PFSK-1 (cell line): ENCODE data around the gene CBX8.

Source experiments
- FOXP2 ChIP-seq: optimal IDR thresholded peaks from 2 replicates; pipeline ENCODE3; 2011; ENCODE audit warnings: borderline replicate concordance, control low read depth, inconsistent platforms; ENCODE audit not compliant: insufficient read depth; ENCODE audit errors: extremely low read length, extremely low read depth
- POLR2AphosphoS5 ChIP-seq: IDR thresholded peaks from 2 replicates; pipeline ENCODE4 v1.6.1; 2012; ENCODE audit warnings: low read depth, mild to moderate bottlenecking, control low read depth, low read length, moderate library complexity
- REST ChIP-seq, 2 experiments: IDR thresholded peaks; 2 replicates each; pipeline versions ENCODE4 v1.6.1 to v1.8.0; 2011 to 2012; ENCODE audit warnings: low read depth in 2 of 2, low read length in 2 of 2, control low read depth in 1 of 2, inconsistent platforms in 1 of 2, mild to moderate bottlenecking in 1 of 2, moderate library complexity in 1 of 2; ENCODE audit not compliant: insufficient read depth in 1 of 2
- SIN3A ChIP-seq: IDR thresholded peaks from 2 replicates; pipeline ENCODE4 v1.6.1; 2012; ENCODE audit warnings: mild to moderate bottlenecking, low read length, moderate library complexity, borderline replicate concordance; ENCODE audit not compliant: insufficient read depth
- TAF1 ChIP-seq: IDR thresholded peaks from 2 replicates; pipeline ENCODE4 v1.6.1; 2012; ENCODE audit warnings: low read length, control low read depth, borderline replicate concordance; ENCODE audit not compliant: insufficient read depth

The CBX8 gene

GRCh38 chr17:79824234-79824633 lies 27.4 kb upstream of the CBX8 start:
- TF ChIP-seq POLR2AphosphoS5 = no peak
- no peak for TF ChIP-seq FOXP2
- no peak for TF ChIP-seq SIN3A
- no peak for TF ChIP-seq TAF1
- no peak for TF ChIP-seq REST (IDR thresholded peaks at IDR 0.05; ENCODE audit: insufficient read depth in 1 of 2, low read depth in 2 of 2, low read length in 2 of 2)

- no peak for TF ChIP-seq REST (IDR thresholded peaks at IDR 0.05; ENCODE audit: insufficient read depth in 1 of 2, low read depth in 2 of 2, low read length in 2 of 2)
- TF ChIP-seq TAF1 = no peak
- no peak for TF ChIP-seq POLR2AphosphoS5
- no peak for TF ChIP-seq FOXP2
- no peak for TF ChIP-seq SIN3A
These were observed 25.8 kb upstream of the CBX8 start for GRCh38 chr17:79822583-79823124.

GRCh38 chr17:79821331-79822095 lies 24.6 kb upstream of the CBX8 start:
- no peak for TF ChIP-seq REST (IDR thresholded peaks at IDR 0.05; ENCODE audit: insufficient read depth in 1 of 2, low read depth in 2 of 2, low read length in 2 of 2)
- no peak for TF ChIP-seq FOXP2
- TF ChIP-seq POLR2AphosphoS5 = no peak
- no peak for TF ChIP-seq SIN3A
- no peak for TF ChIP-seq TAF1

GRCh38 chr17:79820959-79821330 lies 24.1 kb upstream of the CBX8 start:
- TF ChIP-seq POLR2AphosphoS5 (no peak), FOXP2 (no peak), REST (IDR thresholded peaks at IDR 0.05; ENCODE audit: insufficient read depth in 1 of 2, low read depth in 2 of 2, low read length in 2 of 2) (no peak), SIN3A (no peak), TAF1 (no peak)
